ENCODE results near the gene KLHL2.

Gene KLHL2

DNA sequence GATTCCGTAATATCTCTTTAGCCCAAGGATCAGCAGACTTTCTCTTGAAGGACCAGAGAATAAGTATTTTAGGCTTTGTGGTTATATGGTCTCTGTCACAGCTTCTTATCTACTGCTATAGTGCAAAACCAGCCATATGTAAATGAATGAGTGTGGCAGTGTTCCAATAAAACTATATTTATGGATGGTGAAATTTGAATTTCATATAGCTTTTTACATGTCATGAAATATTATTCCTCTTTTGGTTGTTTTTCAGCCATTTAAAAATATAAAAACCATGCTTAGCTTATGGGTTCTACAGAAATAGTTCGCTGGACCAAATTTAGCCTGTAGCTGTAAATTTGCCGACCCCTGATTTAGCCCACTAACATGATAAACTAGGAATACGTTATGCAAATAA is 102.1 kb downstream of the KLHL2 start:
- Histone ChIP-seq H3K4me3 (IDR thresholded peaks at IDR 0.05; ENCODE audit: insufficient read depth, low read depth, low read length) (no peak overlapping the region), H3K36me3 (ENCODE audit: insufficient read depth) (no peaks in the 10 kb centered on the region), H3K79me2 (ENCODE audit: insufficient read depth, low read depth) (no peaks in the 10 kb centered on the region), H3K4me1 (ENCODE audit: low read depth, poor library complexity, severe bottlenecking) (no peaks in the 10 kb centered on the region), H3K27me3 (ENCODE audit: insufficient read depth, low read depth) (no peaks in the 10 kb centered on the region), H3K9ac (no peak overlapping the region), H3K27ac (no peak overlapping the region), H4K20me1 (ENCODE audit: insufficient read depth) (no peaks in the 10 kb centered on the region), H2AFZ (ENCODE audit: low read depth) (no peak overlapping the region), H3K4me2 (no peak overlapping the region)
- TF ChIP-seq, protein P1, sequence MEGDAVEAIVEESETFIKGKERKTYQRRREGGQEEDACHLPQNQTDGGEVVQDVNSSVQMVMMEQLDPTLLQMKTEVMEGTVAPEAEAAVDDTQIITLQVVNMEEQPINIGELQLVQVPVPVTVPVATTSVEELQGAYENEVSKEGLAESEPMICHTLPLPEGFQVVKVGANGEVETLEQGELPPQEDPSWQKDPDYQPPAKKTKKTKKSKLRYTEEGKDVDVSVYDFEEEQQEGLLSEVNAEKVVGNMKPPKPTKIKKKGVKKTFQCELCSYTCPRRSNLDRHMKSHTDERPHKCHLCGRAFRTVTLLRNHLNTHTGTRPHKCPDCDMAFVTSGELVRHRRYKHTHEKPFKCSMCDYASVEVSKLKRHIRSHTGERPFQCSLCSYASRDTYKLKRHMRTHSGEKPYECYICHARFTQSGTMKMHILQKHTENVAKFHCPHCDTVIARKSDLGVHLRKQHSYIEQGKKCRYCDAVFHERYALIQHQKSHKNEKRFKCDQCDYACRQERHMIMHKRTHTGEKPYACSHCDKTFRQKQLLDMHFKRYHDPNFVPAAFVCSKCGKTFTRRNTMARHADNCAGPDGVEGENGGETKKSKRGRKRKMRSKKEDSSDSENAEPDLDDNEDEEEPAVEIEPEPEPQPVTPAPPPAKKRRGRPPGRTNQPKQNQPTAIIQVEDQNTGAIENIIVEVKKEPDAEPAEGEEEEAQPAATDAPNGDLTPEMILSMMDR (conservative IDR thresholded peaks at IDR 0.05; ENCODE audit: low read depth, low read length): no peak

DNA sequence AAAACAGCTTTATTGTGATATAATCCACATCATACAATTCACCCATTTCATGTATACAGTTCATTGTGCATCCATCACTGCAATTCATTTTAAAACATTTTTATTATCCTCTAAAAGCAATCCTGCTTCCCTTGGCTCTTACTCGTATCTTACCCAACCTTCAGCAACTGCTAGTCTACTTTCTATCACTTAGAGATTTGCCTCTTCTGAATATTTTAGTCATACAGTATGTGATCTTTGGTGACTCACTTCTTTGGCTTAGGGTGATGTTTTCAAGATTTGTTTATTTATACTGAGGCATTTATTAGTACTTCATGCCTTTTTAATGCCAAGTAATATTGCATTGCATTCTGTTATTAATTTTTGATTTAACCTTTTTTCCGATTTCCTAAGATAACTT is 105.1 kb downstream of the KLHL2 start:
- Histone ChIP-seq H3K4me1 (ENCODE audit: low read depth, poor library complexity, severe bottlenecking) (no peaks in the 10 kb centered on the region), H3K4me2 (no peak overlapping the region), H3K9ac (no peak overlapping the region), H3K79me2 (ENCODE audit: insufficient read depth, low read depth) (no peaks in the 10 kb centered on the region), H3K4me3 (IDR thresholded peaks at IDR 0.05; ENCODE audit: insufficient read depth, low read depth, low read length) (no peak overlapping the region), H3K27ac (no peak overlapping the region), H3K36me3 (ENCODE audit: insufficient read depth) (no peaks in the 10 kb centered on the region), H4K20me1 (ENCODE audit: insufficient read depth) (no peaks in the 10 kb centered on the region), H3K27me3 (ENCODE audit: insufficient read depth, low read depth) (no peaks in the 10 kb centered on the region), H2AFZ (ENCODE audit: low read depth) (no peak overlapping the region)
- TF ChIP-seq, protein P1 (conservative IDR thresholded peaks at IDR 0.05; ENCODE audit: low read depth, low read length): no peak

DNA sequence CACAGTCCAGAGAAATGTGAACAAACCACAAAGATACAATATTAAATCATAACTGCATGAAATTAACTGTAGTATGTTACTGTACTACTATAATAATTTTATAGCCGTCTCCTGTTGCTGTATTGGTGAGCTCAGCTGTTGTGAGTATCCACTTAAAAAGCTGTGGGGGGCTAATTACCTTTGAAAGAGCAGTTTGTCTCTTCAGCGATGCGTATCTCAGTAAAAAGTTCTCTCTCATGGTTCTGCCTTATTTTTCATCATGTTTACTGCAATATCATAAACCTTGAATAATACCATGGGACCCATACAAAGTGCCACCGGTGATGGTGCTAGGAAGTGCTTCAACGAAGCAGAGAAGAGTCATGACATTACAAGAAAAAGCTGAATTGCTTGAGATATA is 111.7 kb downstream of the KLHL2 start:
- H3K9ac ChIP-seq: no peak overlapping the region
- H3K36me3 ChIP-seq (ENCODE audit: insufficient read depth): no peaks in the 10 kb centered on the region
- H3K79me2 ChIP-seq (ENCODE audit: insufficient read depth, low read depth): no peaks in the 10 kb centered on the region
- no peak overlapping the region for H3K4me3 ChIP-seq (IDR thresholded peaks at IDR 0.05; ENCODE audit: insufficient read depth, low read depth, low read length)
- H3K4me1 ChIP-seq (ENCODE audit: low read depth, poor library complexity, severe bottlenecking): no peaks in the 10 kb centered on the region
- H3K27me3 ChIP-seq (ENCODE audit: insufficient read depth, low read depth): no peaks in the 10 kb centered on the region
- TF ChIP-seq, protein P1 (conservative IDR thresholded peaks at IDR 0.05; ENCODE audit: low read depth, low read length): no peak
- no peak overlapping the region for H3K4me2 ChIP-seq
- no peak overlapping the region for H3K27ac ChIP-seq
- no peaks in the 10 kb centered on the region for H4K20me1 ChIP-seq (ENCODE audit: insufficient read depth)
- no peak overlapping the region for H2AFZ ChIP-seq (ENCODE audit: low read depth)

DNA sequence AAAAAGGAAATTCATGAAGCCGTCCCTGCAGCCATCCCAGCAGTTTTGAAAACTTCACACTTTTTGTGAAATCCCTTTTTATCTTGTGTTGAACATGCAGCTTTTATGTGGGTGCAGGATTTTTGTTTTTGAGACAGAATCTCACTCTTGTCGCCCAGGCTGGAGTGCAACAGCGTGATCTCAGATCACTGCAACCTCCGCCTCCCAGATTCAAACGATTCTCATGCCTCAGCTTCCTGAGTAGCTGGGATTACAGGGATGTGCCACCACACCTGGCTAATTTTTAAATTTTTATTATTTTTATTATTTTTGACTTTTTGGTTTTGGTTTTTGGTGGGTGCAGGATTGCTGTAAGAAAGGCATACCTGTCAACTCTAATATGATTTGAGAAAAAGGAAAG is 112.1 kb downstream of the KLHL2 start:
- Histone ChIP-seq H2AFZ (ENCODE audit: low read depth) (no peak overlapping the region), H3K4me3 (IDR thresholded peaks at IDR 0.05; ENCODE audit: insufficient read depth, low read depth, low read length) (no peak overlapping the region), H4K20me1 (ENCODE audit: insufficient read depth) (no peaks in the 10 kb centered on the region), H3K79me2 (ENCODE audit: insufficient read depth, low read depth) (no peaks in the 10 kb centered on the region), H3K36me3 (ENCODE audit: insufficient read depth) (no peaks in the 10 kb centered on the region), H3K9ac (no peak overlapping the region), H3K4me2 (no peak overlapping the region), H3K27ac (no peak overlapping the region), H3K4me1 (ENCODE audit: low read depth, poor library complexity, severe bottlenecking) (no peaks in the 10 kb centered on the region), H3K27me3 (ENCODE audit: insufficient read depth, low read depth) (no peaks in the 10 kb centered on the region)
- TF ChIP-seq, protein P1 (conservative IDR thresholded peaks at IDR 0.05; ENCODE audit: low read depth, low read length): no peak
